GM12878 (cell line): ENCODE results near the gene EOMES. TPM values are rescaled to one million over a fixed set of nuclear protein-coding genes. Genes with fewer than 3 reads are reported as not detected.

Experiments
- ATAC-seq: fragments of 200-7000 bp; cut with Tn5 transposase; 3 replicates; pipeline ENCODE4 v1.9.1; 2020; ENCODE audit warnings: mild to moderate bottlenecking, moderate library complexity
- BruUV-seq: library from RNA; stranded (reverse); fragments of 400-500 nt; replicated peaks from 2 replicates; lab custom pipeline; 2021; lab: Mats Ljungman, UMichigan
- CTCF ChIA-PET: fragments of 300-600 bp; sonication (Branson Sonifier 250); formaldehyde crosslinking; extraction: SDS; loops from one replicate; lab custom pipeline; 2021; ENCODE audit warnings: inconsistent platforms; lab: Yijun Ruan, JAX
- POLR2A ChIA-PET: fragments of 350-600 bp; formaldehyde crosslinking; extraction: SDS; loops from one replicate; lab custom pipeline; 2021; ENCODE audit warnings: inconsistent platforms; lab: Charles Lee
- RAD21 ChIA-PET: fragments of 300-600 bp; sonication (Branson Sonifier 250); formaldehyde crosslinking; loops from one replicate; lab custom pipeline; 2023; ENCODE audit warnings: antibody characterized with exemption; ENCODE audit not compliant: unreplicated experiment; lab: Charles Lee
- SMC1A ChIA-PET: fragments of 300-600 bp; sonication (Branson Sonifier 250); formaldehyde crosslinking; loops from one replicate; lab custom pipeline; 2023; ENCODE audit not compliant: unreplicated experiment, uncharacterized antibody; lab: Charles Lee
- DNase-seq: peaks from one replicate; pipeline ENCODE4 v3.0.0-alpha.2; 2011; ENCODE audit warnings: low read depth, low spot score
- FAIRE-seq: peaks from 3 replicates; lab custom pipeline; 2011; peaks lifted over from hg19 to GRCh38; lab: Jason Lieb, UNC
- H2AFZ ChIP-seq: 2 replicates; pipeline ENCODE4 v1.6.0; 2011; ENCODE audit warnings: low read depth, low read length, control low read depth; ENCODE audit not compliant: control insufficient read depth
- H3K27ac ChIP-seq: 2 replicates; pipeline ENCODE4 v1.5.1; 2011; ENCODE audit warnings: control low read depth; ENCODE audit not compliant: control insufficient read depth, insufficient read depth
- H3K27me3 ChIP-seq, 2 experiments: replicated peaks in 1 of 2; 2 replicates each; pipeline versions ENCODE4 v1.6.0 to v1.6.1; 2011; ENCODE audit warnings: low read length in 1 of 2; ENCODE audit not compliant: control insufficient read depth in 2 of 2, insufficient read depth in 2 of 2
- H3K36me3 ChIP-seq, 2 experiments: 2 replicates each; pipeline ENCODE4 v1.5.1; 2011; ENCODE audit warnings: low read length in 1 of 2; ENCODE audit not compliant: control insufficient read depth in 2 of 2, insufficient read depth in 2 of 2
- H3K4me1 ChIP-seq: 2 replicates; pipeline ENCODE4 v1.6.1; 2011; ENCODE audit warnings: mild to moderate bottlenecking, low read length, moderate library complexity, mixed read lengths; ENCODE audit not compliant: control insufficient read depth, insufficient read depth
- H3K4me2 ChIP-seq: 2 replicates; pipeline ENCODE4 v1.6.0; 2011; ENCODE audit warnings: control low read depth; ENCODE audit not compliant: control insufficient read depth, insufficient read depth
- H3K4me3 ChIP-seq: fragments of 200-600 bp; sonication (generic); 2 replicates; pipeline ENCODE4 v1.5.1; 2016
- H3K79me2 ChIP-seq: 2 replicates; pipeline ENCODE4 v1.6.0; 2011; ENCODE audit warnings: low read length; ENCODE audit not compliant: control insufficient read depth, insufficient read depth
- H3K9ac ChIP-seq: 2 replicates; pipeline ENCODE4 v1.8.0; 2011; ENCODE audit warnings: low read length, control low read depth, mixed read lengths; ENCODE audit not compliant: control insufficient read depth, insufficient read depth
- H3K9me3 ChIP-seq: replicated peaks from 3 replicates; pipeline ENCODE4 v1.5.1; 2011; ENCODE audit warnings: mild to moderate bottlenecking, low read length; ENCODE audit not compliant: control insufficient read depth, insufficient read depth
- H4K20me1 ChIP-seq: 2 replicates; pipeline ENCODE4 v1.6.0; 2011; ENCODE audit not compliant: control insufficient read depth, insufficient read depth
- CBX3 ChIP-seq: fragments of 200-600 bp; sonication (generic); IDR thresholded peaks from 2 replicates; pipeline ENCODE4 v1.6.1; 2016; ENCODE audit warnings: low read depth, borderline replicate concordance
- POLR2AphosphoS5 ChIP-seq: IDR thresholded peaks from 2 replicates; pipeline ENCODE4 v1.6.1; 2011; ENCODE audit warnings: mild to moderate bottlenecking, low read length, inconsistent platforms
- RBBP5 ChIP-seq: fragments of 200-600 bp; sonication (generic); conservative IDR thresholded peaks from 2 replicates; pipeline ENCODE4 v1.6.1; 2016
- ZNF24 ChIP-seq: fragments of 450-650 bp; IDR thresholded peaks from 2 replicates; pipeline ENCODE4 v1.6.1; 2017; ENCODE audit warnings: antibody characterized with exemption, mild to moderate bottlenecking
- WGBS: methylation state at CpG from one replicate; pipeline ENCODE4 v1.1.6; 2016; ENCODE audit warnings: low lambda C conversion rate; ENCODE audit not compliant: insufficient replicate concordance, insufficient coverage; ENCODE audit errors: missing lambda C conversion rate; 5-methylcytosine and 5-hydroxymethylcytosine counted together
- in situ Hi-C: fragments of 300-500 bp; cut with MboI; formaldehyde crosslinking; loops from 9 replicates; pipeline ENCODE4 v1.14.3; 2018; ENCODE audit warnings: mixed read lengths
- intact Hi-C: fragments of 100-400 bp; cut with micrococcal nuclease; formaldehyde crosslinking; loops from one replicate; pipeline ENCODE4 v1.14.2; 2022; ENCODE audit not compliant: unreplicated experiment
- polyA plus RNA-seq, 11 experiments: library from polyadenylated mRNA; depleted of rRNA in 4 of 11; unstranded in 6 of 11; stranded (reverse) in 5 of 11; fragments of >200 nt; fragmentation: Nextera tagmentation in 4 of 11; fragmentation: Illumina TruSeq in 1 of 11; extraction: Ambion mirVana in 4 of 11; extraction: Trizol in 1 of 11; gene quantifications; 1 replicate in 1 of 11; 2 replicates in 10 of 11; pipeline versions ENCODE4 v1.2.1 to v1.2.3, GENCODE V29; 2011 to 2016; ENCODE audit warnings: inconsistent platforms in 2 of 11, missing spikeins in 2 of 11, low read depth in 1 of 11
- total RNA-seq, 4 experiments: library from RNA; depleted of rRNA in 3 of 4; stranded (reverse); fragments of >200 nt in 3 of 4; fragmentation: Illumina TruSeq in 1 of 4; extraction: Trizol in 1 of 4; gene quantifications; 2 replicates each; pipeline versions ENCODE4 v1.2.1 to v1.2.3, GENCODE V29; 2013 to 2021

EOMES gene
- total and polyA plus RNA-seq, 10 of the 15 experiments (the other 5 are each of a cell fraction or from before 2014, with no cell fraction given), result 1.5 to 178 (median 4.5) TPM

DNA sequence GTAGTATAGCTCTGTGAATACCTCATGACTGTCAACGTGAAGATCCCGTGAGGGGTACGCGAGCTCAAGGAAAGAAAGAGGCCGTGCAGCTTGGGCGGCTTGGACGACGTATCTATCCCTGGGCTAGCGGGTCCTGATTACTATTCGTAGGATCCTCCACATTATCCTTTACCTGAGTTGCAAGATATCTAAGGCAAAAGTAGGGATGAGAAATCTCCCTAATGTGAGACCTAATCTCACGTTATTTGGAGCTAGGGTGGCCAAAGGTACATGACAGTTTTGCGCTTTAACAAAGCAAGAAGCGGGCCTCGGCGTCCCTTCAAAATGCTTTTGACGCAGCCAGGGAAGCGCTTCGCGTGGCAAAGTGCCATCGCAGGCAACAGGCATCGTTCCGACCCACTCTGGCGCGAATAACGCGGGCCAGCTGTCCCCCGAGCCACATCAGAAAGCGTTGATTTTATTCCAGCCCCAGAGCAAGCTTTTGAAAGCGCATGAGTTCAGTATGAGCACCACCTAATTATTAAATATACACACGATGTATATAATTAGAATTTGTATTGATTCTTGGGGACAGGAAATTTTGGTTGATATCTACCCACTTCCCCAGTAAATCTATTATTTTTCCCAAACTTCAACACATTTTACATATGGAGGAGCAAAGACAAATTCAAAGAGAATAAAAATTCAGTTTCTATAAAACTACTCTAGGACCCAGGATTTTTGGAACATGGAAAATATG is 2.5 kb upstream of the EOMES start:
- DNase-seq (no peak), ATAC-seq (no peak), FAIRE-seq (no peak)
- Histone ChIP-seq H3K4me3 (no peak overlapping the region), H3K4me1 (no peaks in the 10 kb centered on the region), H4K20me1 (no peaks in the 10 kb centered on the region), H3K9me3 (no peaks in the 10 kb centered on the region), H3K4me2 (no peak overlapping the region), H3K36me3 (no peaks in the 10 kb centered on the region), H3K9ac (no peak overlapping the region), H3K79me2 (no peaks in the 10 kb centered on the region), H3K27ac (no peak overlapping the region), H2AFZ (no peak overlapping the region), H3K27me3 (peaks cover 5 to 35% of the 10 kb centered on the region in 2 experiments)
- BruUV-seq, result no TSS peak
- SMC1A ChIA-PET, result interaction anchor here (0.7 to 11.7 kb wide), 16 partner anchors 8 to 602 kb away, joined by 3 to 139 read pairs (median 4); no protein-coding TSS in a partner anchor
- RAD21 ChIA-PET, result interaction anchor here (0.8 to 11.7 kb wide), 8 partner anchors 12 to 602 kb away, joined by 3 to 170 read pairs (median 9); no protein-coding TSS in a partner anchor
- POLR2A ChIA-PET, result interaction anchor here (6.0 kb wide), 1 partner anchor 405 kb away, joined by 34 read pairs; no protein-coding TSS in a partner anchor
- intact Hi-C loops (loop anchor here (5.0 kb wide), 2 partner anchors 198 to 413 kb away; no protein-coding TSS in a partner anchor), in situ Hi-C loops (no loop called here)
- no peak for TF ChIP-seq RBBP5
- TF ChIP-seq CBX3, result no peak
- no peak for TF ChIP-seq POLR2AphosphoS5
- TF ChIP-seq ZNF24, result no peak
- WGBS, result 45% methylated on average over 30 of the region's 30 CpGs
- CTCF ChIA-PET, result interaction anchor here (1.3 to 7.1 kb wide), 3 partner anchors 9 to 602 kb away, joined by 5 to 122 read pairs (median 35); no protein-coding TSS in a partner anchor
